GM12874 (cell line): Measurements from ENCODE around the gene MTHFR.

Experiments used
- TF ChIP-seq, protein P1 (sequence below): IDR thresholded peaks from 2 replicates; pipeline ENCODE4 v1.5.1; 2011; ENCODE audit warnings: low read depth, mild to moderate bottlenecking, control low read depth, low read length, moderate library complexity; ENCODE audit not compliant: insufficient read depth

MTHFR gene

DNA sequence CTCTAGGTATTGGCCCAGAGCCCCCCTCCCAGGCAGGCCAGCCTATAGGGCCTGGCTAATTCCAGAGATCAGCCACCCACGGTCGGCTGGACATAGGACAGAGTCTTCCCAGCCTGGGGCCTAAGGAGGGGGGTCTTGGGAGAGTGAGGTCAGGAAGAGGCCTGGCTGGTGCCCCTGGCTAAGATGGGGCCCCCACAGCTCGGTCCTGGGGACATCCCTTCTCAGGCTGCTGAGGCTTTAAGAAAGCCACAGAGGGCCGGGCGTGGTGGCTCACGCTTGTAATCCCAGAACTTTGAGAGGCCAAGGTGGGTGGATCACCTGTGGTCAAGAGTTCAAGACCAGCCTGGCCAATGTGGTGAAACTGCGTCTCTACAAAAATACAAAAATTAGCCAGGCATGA is 41.2 kb downstream of the MTHFR start:
- TF ChIP-seq, protein P1, sequence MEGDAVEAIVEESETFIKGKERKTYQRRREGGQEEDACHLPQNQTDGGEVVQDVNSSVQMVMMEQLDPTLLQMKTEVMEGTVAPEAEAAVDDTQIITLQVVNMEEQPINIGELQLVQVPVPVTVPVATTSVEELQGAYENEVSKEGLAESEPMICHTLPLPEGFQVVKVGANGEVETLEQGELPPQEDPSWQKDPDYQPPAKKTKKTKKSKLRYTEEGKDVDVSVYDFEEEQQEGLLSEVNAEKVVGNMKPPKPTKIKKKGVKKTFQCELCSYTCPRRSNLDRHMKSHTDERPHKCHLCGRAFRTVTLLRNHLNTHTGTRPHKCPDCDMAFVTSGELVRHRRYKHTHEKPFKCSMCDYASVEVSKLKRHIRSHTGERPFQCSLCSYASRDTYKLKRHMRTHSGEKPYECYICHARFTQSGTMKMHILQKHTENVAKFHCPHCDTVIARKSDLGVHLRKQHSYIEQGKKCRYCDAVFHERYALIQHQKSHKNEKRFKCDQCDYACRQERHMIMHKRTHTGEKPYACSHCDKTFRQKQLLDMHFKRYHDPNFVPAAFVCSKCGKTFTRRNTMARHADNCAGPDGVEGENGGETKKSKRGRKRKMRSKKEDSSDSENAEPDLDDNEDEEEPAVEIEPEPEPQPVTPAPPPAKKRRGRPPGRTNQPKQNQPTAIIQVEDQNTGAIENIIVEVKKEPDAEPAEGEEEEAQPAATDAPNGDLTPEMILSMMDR = no peak

DNA sequence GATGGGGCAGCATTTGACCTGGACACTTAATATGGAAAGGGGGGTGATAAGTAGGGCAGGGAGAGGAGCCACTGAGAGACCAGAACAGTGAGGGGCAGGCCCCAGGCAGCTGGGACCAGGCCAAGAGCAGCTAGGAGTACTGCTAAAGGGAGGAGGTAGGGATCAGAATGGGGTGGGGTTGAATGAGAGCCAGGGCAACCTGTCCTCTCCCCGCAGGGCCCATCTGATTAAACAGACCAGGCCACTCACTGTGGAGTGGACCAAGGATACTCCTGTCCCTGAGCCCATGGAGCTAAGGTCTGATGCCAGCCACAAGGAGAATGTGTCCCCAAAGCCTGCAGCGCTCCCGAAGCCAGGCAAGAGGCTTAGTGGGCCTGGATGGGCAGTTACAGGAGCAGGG is 41.6 kb downstream of the MTHFR start:
- TF ChIP-seq, protein P1 = no peak

DNA sequence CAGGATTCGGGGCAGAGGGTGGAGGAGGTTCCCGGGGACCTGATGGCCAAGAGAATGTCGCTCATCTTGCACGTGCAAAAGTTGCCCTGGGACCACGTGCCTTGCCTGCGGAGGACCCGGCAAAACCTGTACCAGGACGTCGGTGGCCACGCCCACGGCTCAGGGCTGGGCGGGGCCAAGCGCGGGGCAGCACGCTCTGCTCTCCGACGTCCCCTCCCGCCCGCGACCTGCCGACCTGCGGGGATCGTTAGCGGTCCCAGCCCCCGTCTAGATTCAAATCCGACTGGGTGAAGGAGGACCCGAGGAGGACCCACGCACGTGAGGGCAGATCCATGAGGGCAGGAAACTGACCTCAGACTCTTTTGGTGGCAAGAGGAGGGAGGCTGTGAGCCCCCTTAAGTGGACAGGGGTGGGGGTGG is 43.8 kb downstream of the MTHFR start, which contains the start of gene C1orf167:
Gene C1orf167 (plus strand): TSS at position 206 of the 419 bp plus-strand sequence. CDS start 2,208 bp downstream, outside the sequence.
- TF ChIP-seq, protein P1 = no peak

DNA sequence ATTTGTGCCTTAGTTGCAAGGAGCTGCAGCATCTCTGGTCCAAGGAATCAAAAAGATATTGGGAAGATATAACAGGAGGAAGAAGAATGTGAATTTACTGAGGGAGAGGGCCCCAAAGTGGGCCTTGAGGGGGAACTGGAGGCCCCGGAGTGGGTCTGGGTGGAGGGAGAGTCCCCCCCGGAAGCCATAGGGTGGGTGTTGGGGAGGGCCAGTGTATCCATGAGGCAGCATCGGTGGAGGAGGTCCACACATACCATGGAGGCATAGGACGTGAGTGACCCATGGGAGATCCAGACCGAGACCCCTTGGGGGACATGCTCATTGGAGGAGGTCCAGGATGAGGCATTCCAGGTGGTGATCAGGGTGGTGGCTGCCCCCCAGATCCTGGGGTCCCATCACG is 44.5 kb downstream of the MTHFR start:
- TF ChIP-seq, protein P1 = no peak

DNA sequence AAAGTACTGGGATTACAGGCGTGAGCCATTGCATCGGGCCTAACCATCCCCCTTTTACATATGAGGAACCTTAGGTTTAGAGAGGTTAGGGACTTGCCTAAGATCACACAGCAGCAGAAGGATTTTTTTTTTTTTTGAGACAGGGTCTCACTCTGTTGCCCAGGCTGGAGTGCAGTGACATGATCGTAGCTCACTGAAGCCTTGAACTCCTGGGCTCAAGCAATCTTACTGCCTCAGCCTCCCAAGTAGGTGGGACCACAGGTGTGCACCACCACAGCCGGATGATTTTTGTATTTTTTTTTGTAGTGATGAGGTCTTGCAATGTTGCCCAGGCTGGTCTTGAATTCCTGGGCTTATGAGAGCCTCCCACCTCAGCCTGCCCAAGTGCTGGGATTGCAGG is 46.0 kb downstream of the MTHFR start:
- TF ChIP-seq, protein P1 = no peak

DNA sequence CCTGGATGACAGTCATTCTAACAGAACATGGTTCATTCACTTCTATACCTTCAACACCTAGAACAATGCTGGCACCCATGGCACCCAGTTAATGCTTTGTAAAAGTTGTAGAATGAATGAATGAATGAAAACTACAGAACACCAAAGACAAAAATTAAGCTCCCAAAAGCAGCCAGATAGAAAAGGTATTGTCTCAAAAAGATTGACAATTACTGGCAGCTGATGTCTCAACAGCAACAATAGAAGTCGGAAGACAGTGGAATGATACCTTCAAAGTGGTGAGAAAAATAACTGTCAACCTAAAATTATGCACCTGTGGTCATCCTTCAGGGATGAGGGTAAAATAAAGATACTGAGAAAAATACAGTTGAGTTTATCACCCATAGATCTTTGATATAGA is 48.7 kb downstream of the MTHFR start:
- TF ChIP-seq, protein P1 = no peak

DNA sequence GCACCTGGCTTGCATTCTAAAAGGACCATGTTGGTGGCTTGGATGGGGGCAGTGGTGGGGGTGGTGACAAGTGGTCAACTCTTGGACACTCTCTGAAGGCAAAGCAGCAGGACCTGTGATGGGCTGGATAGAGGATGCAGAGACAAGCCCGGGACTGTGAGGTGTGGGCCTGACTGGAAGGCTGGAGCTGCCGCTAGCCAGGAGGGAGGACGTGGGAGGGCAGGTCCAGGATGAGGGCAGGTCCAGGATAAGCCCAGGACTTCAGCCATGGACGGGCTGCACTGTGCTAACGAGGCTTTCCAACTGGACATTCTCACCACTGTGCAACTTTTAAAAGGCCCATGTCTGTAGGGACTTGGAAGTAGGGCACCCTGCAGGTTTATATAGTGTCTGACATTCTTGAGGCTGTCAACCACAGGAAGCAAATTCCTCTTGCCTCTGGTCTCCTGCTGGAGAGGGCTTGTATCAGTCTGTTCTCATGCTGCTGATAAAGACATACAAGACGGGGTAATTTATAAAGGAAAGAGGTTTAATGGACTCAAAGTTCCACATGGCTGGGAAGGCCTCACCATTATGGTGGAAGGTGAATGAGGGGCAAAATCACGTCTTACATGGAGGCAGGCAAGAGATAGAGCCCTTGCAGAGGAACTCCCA is 52.1 kb downstream of the MTHFR start:
- TF ChIP-seq, protein P1 = no peak
